NCI-H1048 (cell line): Measurements from ENCODE around the gene GADD45GIP1.
"Not testable (repeated sequence)": the region's sequence is repeated elsewhere in the genome, so short reads cannot be mapped to it uniquely, and the experiment has no call there.

Source experiments
- DNase-seq: peaks from one replicate; lab custom pipeline; 2025; lab: John Stamatoyannopoulos, UW

Gene GADD45GIP1

DNA sequence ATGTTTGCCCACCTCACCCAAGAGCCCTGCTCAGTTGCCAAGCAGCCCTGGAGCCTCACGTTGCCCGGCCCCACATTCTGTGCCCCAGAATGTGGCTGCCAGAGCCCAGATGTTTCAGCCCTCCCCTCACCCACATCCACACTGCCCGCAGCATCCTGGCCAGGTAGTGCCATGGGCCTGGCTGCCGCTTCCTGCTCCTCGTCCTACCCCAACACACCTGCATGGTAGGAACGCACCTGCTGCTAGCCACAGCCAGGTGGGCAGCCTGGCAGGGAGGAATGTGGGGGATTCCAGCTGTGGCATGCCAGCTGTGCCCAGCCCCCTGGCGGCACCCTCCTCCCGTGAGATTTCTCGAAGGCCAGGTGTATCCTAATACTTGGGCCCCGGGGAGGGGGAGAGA is 30.8 kb upstream of the GADD45GIP1 start:
- DNase-seq, result no peak

DNA sequence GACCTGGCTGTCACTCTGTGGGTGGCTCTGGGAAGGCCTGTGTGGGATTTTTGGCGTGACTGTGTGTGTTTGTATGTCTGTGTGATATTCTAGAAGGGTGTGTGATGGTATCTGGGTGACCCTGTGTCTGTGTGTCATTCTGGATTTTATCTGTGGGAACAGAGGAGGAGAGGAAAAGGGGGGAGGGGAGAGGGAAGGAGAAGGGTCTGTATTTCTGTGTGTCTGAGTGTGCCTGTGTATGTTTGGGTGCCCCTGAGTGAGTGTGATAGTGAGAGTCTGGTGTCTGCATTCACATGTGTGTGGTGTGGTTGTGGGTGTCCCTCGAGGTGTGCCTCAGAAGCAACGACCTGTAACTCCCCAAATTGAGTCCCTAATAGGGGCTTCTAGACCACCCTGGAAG is 30.2 kb upstream of the GADD45GIP1 start:
- DNase-seq, result no peak

DNA sequence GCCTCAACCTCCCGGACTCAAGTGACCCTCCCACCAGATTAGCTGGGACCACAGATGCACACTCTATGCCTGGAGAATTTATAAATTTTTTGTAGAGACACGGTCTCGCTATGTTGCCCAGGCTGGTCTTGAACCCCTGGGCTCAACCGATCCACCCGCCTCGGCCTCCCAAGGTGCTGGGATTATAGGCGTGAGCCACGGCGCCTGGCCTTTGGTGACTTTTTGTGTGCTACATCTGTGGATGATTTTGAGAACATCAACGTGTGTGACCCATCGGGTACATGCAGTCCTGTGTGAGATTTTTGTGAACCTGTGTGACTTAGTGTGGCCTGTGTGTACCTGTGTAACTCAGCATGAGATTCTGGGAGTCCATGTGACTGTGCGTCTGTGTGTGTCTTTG is 29.7 kb upstream of the GADD45GIP1 start:
- no peak for DNase-seq

DNA sequence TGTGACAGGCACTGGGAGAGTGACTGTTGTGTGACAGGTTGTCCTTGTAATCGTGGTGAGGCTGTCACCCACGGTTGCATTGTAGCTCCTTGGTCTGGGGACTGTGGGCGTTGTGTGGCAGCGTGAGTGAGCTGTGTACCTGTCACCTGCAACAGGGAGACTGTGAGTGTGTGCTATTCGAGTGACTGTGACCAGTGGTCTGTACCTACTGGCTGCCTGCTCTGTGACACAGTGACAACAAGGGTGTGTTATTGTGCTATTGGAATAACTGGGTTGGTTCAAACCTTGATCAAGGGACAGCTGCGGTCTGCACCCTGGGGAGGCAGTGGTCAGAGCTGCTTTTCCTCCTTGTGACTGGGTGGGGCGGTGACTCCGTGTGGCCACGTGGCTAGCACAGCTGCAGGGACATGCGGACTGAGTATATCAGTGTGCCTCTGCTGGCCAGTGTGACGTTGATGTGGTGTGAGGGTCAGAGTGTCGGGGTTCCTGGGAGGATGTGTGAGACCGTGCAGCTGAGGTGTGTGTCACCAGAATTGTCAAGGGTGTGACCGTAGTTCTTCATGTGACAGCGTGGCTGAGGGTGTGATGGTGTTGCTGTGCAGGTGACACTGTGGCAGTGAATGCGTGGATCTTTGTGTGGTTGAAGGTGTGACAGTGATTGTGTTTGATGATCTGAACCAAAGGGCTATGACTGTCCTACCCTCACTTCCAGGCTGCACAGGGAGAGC is 28.2 kb upstream of the GADD45GIP1 start:
- DNase-seq, result no peak

DNA sequence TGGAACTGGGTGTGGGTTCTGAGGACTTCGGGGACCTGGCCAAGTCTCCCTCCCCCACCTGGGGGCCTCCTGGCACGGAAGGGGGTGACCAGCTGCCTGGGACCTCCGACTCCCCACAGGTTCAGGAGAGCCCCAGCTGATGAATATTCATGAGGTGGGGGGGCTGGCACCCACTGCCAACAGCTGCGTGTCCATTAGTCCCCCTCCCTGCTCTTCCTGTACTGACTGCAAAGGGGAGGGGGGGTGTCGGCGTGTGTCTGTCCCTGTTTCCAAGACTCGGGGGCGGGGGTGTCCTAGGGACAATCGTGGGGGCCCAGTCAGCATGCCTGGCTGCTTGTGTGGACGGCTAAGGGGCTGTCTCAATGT is 27.6 kb upstream of the GADD45GIP1 start:
- DNase-seq, result no peak

DNA sequence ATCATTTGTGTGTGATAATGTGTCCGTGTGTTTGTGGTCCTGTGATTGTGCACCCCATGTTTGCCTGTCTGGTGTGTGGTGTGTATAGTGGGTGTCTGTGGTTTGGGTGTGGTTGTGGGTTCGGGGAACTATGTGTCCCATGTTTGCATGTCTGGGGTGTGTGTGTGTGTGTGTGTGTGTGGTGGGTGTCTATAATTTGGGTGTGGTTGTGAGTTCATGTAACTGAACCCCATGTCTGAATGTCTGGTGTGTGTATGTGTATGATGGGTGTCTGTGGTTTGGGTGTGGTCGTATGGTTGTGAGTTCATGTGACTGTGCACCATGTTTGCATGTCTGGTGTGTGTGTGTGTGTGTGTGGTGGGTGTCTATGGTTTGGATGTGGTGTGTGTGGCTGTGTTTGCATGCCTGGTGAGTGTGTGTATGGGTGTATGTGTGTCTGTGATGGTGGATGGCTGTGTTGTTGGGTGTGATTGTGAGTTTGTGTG is 27.2 kb upstream of the GADD45GIP1 start:
- no peak for DNase-seq

DNA sequence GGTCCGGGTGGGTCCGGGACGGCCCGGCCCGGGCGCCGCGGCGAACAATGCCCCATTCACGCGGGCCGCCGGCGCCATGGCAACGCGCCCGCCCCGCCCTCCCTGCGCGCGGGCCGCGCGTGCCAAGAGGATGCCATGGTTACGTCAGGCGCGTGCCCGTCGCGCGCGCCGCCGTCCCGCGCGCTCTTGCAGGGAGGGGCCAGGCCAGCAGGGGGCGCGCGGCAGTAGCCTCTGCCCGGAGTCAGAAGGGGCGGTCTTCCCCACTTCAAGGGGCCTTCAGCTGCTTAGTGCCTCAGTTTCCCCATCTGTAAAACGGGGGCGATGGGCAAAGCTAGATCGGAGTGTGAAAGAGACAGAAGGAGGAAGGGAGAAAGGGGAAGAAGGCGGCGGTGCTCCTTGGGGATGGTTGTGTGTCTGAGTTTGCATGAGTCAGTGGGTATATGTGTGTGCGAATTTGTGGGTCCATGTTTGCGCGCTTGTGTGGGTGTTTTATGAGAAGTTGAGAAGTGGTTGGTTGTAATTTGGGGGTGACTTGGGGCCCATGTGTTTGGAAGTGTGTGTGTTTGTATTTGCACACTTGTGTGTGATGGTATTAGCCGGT is 26.6 kb upstream of the GADD45GIP1 start:
- DNase-seq, result peak; percentile 56

DNA sequence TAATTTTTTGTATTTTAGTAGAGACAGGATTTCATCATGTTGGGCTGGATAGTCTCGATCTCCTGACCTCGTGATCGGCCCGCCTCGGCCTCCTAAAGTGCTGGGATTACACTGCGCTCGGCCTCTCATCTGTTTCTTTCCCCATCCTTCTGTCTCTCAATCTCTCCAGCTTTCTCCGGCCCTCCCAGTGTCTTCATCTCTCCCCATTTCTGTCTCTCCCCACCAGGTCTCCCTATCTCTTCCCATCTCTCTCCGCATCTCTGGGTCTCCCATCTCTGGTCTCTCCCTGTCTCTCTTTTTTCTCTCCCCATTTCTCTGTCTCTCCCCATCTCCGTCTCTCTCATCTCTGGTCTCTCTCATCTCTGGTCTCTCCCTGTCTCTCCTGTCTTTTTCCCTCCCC is 26.1 kb upstream of the GADD45GIP1 start:
- DNase-seq, result no peak

DNA sequence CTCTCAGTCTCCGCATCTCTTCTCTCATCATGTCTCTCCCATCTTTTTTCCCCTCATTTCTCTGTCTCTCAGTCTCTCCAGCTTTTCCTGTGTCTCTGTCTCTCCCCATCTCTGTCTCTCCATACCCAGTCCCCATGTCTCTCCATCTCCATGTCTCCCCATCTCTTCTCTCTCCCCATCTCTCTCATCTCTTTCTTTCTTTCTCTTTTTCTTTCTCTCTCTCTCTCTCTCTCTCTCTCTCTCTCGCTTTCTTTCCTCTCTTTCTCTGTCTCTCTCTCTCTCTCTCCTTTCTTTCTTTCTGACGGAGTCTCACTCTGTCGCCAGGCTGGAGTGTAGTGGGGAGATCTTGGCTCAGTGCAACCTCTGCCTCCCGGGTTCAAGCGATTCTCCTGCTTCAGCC is 25.6 kb upstream of the GADD45GIP1 start:
- no peak for DNase-seq

DNA sequence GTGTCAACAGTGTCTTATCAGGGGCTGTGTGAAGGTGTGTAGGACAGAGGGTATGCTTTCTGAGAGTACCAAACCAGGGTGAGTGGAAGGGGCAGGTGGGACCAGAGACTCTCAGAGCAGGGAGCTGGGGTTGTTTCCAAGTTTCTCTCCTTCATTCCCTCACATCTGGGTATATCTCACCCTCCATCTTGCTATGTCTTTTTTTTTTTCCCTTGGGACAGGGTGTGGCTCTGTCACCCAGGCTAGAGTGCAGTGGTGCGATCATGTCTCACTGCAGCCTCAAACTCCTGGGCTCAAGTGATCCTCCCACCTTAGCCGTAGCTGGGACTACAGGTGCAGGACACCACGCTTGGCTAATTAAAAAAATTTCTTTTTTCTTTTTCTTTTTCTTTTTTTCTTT is 23.0 kb upstream of the GADD45GIP1 start:
- no peak for DNase-seq

DNA sequence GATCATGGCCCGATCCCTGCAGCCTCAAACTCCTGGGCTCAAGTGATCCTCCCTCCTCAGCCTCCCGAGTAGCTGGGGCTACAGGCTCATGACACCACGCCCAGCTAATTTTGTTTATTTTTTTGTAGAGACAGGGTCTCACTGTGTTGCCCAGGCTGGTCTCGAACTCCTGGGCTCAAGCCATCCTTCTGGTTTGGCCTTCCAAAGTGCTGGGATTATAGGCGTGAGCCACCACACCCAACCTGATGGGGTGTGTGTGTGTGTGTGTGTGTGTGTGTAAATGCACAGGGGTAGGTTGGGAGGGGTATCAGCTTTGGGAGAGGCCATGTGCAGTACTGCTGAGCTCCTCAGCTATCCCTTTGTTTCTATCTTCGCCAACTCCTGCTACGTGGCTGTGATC is 19.1 kb upstream of the GADD45GIP1 start:
- not testable (repeated sequence) for DNase-seq

DNA sequence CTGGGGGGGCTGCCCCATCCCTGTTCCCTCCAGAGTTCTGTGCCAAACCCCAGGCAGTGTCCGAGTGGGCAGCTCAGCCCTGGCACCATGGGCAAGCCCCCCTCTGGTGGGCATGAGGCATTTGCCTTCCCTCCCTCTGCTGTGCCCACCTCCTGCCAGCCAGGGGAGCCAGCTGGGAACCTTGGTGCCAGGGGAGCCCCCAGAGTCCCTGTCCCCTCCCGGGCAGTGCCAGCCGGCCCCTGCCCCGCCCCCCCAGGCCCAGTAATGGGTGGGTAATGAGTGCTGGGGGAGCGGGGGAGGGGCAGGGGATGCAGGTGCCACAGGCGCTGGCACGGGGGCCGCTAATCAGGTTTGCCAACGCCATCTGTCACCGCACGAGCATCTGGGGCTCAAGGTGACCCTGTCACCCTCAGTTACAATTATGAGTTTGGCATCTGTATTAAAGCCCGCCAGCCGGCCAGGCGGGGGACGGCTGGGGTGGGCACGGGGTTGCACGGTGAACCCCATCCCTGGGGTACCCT is 18.3 kb upstream of the GADD45GIP1 start:
- no peak for DNase-seq

DNA sequence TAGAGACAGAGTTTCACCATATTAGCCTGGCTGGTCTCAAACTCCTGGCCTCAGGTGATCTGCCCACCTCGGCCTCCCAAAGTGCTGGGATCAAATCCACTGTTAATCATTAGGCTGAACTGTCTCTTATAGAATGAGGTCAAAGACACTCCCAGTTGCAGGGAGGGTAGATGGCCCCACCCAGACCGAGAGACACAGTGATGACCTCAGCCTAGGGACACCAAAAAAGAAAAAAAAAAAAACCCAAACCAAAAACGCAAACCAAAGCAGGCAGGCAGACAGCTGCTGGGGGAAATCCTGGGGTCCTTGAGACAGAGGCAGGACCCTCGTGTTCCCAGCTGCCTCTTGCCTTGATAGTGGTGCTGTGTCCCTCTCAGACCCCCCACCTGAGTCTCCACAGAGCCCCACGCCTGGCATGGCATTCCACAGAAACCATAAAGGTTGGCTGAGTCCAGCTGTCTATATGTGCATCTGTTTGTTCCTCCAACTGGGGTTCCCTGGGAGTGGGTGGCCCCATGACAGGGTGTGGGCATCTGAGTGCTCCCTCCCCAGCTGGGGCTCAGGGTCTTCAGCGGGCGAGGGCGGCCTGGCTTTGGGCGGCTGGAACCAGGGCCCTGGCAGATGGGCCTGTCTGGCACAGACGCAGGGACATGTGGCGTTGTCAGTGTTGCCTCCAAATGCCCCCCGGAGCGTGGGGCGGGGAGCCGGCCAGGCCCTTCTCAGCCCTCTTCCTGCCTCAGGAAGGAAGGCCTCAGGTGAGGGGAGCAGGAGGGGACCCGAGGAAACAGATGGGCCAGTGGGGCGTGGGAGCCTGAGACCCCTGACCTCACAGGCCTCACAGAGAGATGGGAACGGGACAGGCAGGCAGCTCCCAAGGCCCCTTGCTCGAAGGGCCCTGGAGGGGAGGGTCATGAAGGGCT is 17.5 kb upstream of the GADD45GIP1 start:
- no peak for DNase-seq

DNA sequence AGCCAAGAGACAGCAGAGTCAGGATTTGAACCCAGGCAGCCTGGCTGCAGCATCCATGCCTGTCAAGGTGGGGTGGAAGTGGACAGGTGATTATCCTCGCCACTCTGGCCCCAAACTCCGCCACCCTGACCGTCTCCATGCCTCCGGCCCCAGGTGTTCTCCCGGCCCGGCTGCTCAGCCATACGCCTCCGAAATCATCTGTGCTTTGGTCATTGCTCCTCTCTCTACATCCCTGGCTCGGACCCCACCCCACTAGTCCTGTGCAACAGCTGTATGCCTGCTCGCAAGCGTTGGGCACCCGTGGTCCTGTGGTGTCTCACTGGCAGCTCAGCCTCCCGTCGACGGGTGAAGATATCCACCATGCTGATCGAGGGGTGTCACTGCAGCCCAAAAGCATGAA is 16.2 kb upstream of the GADD45GIP1 start:
- DNase-seq, result no peak

DNA sequence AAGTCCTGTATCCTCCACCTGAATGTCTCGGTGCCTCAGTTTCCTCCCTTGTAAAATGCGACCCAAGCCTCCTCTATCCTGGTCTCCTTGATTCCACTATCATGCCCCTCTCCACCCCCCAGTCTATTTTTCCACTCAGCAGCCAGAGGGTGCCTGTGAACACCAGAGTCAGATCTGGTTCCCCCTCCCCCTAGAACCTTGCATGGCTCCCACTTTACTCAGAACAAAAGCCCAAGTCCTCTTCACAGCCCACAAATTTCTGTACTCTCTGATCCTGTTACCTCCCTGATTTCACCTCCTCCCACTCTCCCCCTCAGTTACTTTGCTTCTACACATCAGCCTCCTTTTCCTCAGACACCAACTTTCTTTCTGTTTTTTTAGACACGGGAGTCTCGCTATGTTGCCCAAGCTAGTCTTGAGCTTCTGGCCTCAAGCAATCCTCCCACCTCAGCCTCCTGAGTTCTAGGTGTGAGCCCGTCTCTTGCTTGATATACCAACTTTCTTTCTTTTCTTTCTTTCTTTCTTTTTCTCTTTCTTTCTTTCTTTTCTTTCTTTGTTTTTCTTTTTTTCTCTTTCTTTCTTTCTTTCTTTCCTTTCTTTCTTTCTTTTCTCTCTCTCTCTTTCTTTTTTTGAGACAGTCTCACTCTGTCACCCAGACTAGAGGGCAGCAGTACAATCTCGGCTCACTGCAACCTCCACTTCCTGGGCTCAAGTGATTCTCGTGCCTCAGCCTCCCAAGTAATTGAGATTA is 13.2 kb upstream of the GADD45GIP1 start:
- DNase-seq, result no peak

DNA sequence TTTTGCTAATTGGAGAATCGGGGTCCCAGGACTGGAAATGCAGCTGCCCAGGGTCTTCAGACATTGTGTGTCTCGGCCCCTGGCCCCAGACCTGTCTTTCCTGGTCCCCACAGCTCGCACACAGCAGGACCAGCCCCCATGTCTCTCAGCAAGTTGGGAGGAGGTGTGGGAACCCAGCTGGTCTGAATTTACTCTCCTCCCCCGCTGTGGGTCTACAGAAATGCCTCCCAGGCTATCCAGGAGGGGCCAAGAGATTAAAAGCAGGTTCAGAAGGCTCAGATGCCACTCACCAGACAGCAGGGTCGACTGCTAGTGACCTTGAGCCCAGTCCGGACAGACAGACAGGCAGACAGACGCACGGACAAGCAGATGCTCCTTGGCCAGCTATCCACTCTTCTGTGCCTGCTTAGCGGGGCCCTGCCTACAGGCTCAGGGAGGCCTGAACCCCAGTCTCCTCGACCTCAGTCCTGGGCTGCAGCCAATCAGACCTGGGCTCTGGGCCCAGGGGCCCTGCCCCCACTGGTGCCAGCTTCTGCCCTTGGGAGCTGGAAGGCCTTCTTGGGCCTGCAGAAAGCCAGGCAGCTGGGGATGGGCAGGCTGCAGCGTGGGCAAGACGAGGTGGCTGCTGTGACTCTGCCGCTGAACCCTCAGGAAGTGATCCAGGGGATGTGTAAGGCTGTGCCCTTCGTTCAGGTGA is 12.4 kb upstream of the GADD45GIP1 start, which contains the start of gene DAND5:
DAND5 (plus strand) TSS at position 285 of the 697 bp plus-strand sequence; CDS start at position 370, 85 bp downstream.
- no peak for DNase-seq

DNA sequence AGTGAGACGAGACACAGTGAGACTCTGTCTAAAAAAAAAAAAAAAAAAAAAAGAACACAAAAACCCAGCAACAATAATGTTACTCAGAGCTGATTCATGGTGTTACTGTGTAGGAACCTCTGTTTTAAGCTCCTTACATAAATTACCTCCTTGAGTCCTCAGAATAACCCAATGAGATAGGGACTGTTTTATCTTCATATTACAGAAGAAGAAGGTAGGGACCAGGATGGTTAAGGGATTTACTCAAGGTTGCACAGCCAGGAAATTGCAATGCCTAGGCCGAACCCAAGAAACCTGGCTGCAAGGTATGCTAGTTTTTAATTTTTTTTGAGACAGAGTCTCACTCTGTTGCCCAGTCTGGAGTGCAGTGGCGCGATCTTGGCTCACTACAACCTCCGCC is 10.9 kb upstream of the GADD45GIP1 start:
- no peak for DNase-seq

DNA sequence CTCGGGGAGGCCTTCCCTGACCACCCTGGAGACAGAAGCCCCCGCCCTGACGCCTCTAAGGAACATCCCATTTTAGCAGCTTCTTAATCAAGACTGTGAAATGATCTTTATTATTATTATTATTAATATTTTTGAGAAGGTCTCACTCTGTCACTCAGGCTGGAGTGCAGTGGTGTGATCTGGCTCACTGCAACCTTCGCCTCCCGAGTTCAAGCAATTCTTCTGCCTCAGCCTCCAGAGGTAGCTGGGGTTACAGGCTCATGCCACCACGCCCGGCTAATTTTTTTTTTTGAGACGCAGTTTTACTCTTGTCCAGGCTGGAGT is 8.8 kb upstream of the GADD45GIP1 start:
- no peak for DNase-seq

DNA sequence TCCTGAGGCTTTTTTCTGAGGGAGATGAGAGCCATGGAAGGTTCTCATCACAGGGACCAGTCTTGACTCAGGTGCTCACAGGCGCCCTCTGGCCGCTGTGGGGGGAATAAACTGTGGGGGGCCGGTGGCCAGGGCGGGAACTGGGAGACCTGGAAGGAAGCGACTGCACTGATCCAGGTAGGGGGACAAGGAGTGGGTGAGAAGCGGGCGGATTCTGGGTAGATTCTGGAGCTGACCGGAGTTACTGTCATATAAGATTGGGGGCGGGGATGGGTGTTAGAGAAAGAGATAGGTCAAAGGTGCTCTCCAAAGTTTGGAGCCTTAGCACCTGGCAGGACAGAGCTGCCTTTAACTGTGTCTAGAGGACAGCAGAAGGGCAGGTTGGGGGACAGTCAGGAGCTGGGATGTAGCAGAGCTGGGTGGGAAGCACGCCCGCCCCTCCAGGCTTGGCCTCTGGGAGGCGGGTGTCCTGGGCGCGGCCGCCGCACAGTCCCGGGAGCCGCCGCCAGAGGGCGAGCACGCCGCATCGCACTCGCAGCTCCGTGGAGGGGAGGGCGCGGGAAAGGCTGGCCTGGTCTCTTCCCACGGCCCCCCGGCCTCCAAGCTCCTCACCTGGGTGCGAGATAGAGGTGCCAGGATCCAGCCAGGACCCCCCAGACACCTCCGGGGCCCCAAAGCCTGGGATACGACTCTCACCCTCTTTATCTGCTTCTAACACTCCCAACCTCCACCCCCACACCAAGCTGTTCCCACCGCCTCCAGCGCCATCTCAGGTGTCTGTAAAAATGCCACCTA is 8.2 kb upstream of the GADD45GIP1 start:
- peak; percentile 43 for DNase-seq

DNA sequence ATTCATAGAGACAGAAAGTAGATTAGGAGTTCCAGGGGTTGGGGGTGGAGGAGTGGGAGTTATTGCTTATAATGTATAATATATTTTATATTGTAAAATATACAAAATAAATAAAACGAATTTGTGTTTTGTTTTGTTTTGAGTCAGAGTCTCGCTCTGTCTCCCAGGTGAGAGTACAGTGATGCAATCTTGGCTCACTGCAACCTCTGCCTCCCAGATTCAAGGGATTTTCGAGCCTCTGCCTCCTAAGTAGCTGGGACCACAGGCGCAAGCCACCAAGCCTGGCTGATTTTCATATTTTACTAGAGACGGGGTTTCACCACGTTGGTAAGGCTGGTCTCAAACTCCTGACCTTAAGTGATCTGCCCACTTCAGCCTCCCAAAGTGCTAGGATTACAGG is 2.5 kb upstream of the GADD45GIP1 start:
- no peak for DNase-seq
